ENCODE data around the gene SEMA5B. TPM values are rescaled to one million over a fixed set of nuclear protein-coding genes. Genes with fewer than 3 reads are reported as not detected.

SEMA5B gene
- total RNA-seq, 2 experiments from 2014 or later, result 0.13 to 2.3 TPM

GRCh38 chr3:122928396-122929187, 99.0 kb downstream of the SEMA5B start:
- Histone ChIP-seq H3K36me3 (ENCODE audit: insufficient read depth, low read length) (no peaks in the 10 kb centered on the region), H3K4me2 (ENCODE audit: low read length) (no peak overlapping the region), H3K9me2 (ENCODE audit: insufficient read depth, low read length) (no peaks in the 10 kb centered on the region), H3K27ac (ENCODE audit: low read depth, low read length, poor library complexity, severe bottlenecking) (no peak overlapping the region), H3K9me3 (ENCODE audit: low read length) (no peaks in the 10 kb centered on the region), H3K4me1 (ENCODE audit: insufficient read depth, low read length, poor library complexity, severe bottlenecking) (no peaks in the 10 kb centered on the region), H3K79me2 (ENCODE audit: insufficient read depth, low read depth, low read length) (no peaks in the 10 kb centered on the region), H4K20me1 (ENCODE audit: insufficient read depth, low read length) (no peaks in the 10 kb centered on the region), H2AFZ (ENCODE audit: low read length) (no peak overlapping the region), H3K4me3 (ENCODE audit: low read depth, low read length, poor library complexity, severe bottlenecking) (no peak overlapping the region)
- intact Hi-C loops (cut with micrococcal nuclease; ENCODE audit: unreplicated experiment), result no loop called here
- DNase-seq (ENCODE audit: low spot score), result no peak
- TF ChIP-seq CTCF (conservative IDR thresholded peaks at IDR 0.05; ENCODE audit: low read length) (no peak), EZH2phosphoT487 (IDR thresholded peaks at IDR 0.05; ENCODE audit: borderline replicate concordance, low read depth, low read length) (no peak)
- no TSS peak for BruUV-seq (replicated peaks)
- CTCF ChIA-PET (ENCODE audit: unreplicated experiment), result no interaction called here
- POLR2A ChIA-PET, result no interaction called here

GRCh38 chr3:122927726-122928125, 99.8 kb downstream of the SEMA5B start:
- no peaks in the 10 kb centered on the region for H3K36me3 ChIP-seq (ENCODE audit: insufficient read depth, low read length)
- no peak overlapping the region for H3K4me2 ChIP-seq (ENCODE audit: low read length)
- no TSS peak for BruUV-seq (replicated peaks)
- no peak overlapping the region for H2AFZ ChIP-seq (ENCODE audit: low read length)
- TF ChIP-seq EZH2phosphoT487 (IDR thresholded peaks at IDR 0.05; ENCODE audit: borderline replicate concordance, low read depth, low read length) (no peak), CTCF (conservative IDR thresholded peaks at IDR 0.05; ENCODE audit: low read length) (no peak)
- H3K79me2 ChIP-seq (ENCODE audit: insufficient read depth, low read depth, low read length), result no peaks in the 10 kb centered on the region
- no peaks in the 10 kb centered on the region for H4K20me1 ChIP-seq (ENCODE audit: insufficient read depth, low read length)
- POLR2A ChIA-PET, result no interaction called here
- no peak overlapping the region for H3K27ac ChIP-seq (ENCODE audit: low read depth, low read length, poor library complexity, severe bottlenecking)
- DNase-seq (ENCODE audit: low spot score), result no peak
- no peak overlapping the region for H3K4me3 ChIP-seq (ENCODE audit: low read depth, low read length, poor library complexity, severe bottlenecking)
- H3K4me1 ChIP-seq (ENCODE audit: insufficient read depth, low read length, poor library complexity, severe bottlenecking), result no peaks in the 10 kb centered on the region
- no peaks in the 10 kb centered on the region for H3K9me2 ChIP-seq (ENCODE audit: insufficient read depth, low read length)
- no peaks in the 10 kb centered on the region for H3K9me3 ChIP-seq (ENCODE audit: low read length)
- intact Hi-C loops (cut with micrococcal nuclease; ENCODE audit: unreplicated experiment), result no loop called here
- CTCF ChIA-PET (ENCODE audit: unreplicated experiment), result no interaction called here

GRCh38 chr3:122926811-122927210, 100.8 kb downstream of the SEMA5B start:
- H3K79me2 ChIP-seq (ENCODE audit: insufficient read depth, low read depth, low read length), result no peaks in the 10 kb centered on the region
- TF ChIP-seq CTCF (conservative IDR thresholded peaks at IDR 0.05; ENCODE audit: low read length), result no peak
- no peak for TF ChIP-seq EZH2phosphoT487 (IDR thresholded peaks at IDR 0.05; ENCODE audit: borderline replicate concordance, low read depth, low read length)
- intact Hi-C loops (cut with micrococcal nuclease; ENCODE audit: unreplicated experiment), result no loop called here
- H3K4me1 ChIP-seq (ENCODE audit: insufficient read depth, low read length, poor library complexity, severe bottlenecking), result no peaks in the 10 kb centered on the region
- CTCF ChIA-PET (ENCODE audit: unreplicated experiment), result no interaction called here
- no peak overlapping the region for H2AFZ ChIP-seq (ENCODE audit: low read length)
- no peak overlapping the region for H3K4me3 ChIP-seq (ENCODE audit: low read depth, low read length, poor library complexity, severe bottlenecking)
- no peaks in the 10 kb centered on the region for H4K20me1 ChIP-seq (ENCODE audit: insufficient read depth, low read length)
- DNase-seq (ENCODE audit: low spot score), result no peak
- H3K27ac ChIP-seq (ENCODE audit: low read depth, low read length, poor library complexity, severe bottlenecking), result no peak overlapping the region
- no peak overlapping the region for H3K4me2 ChIP-seq (ENCODE audit: low read length)
- H3K36me3 ChIP-seq (ENCODE audit: insufficient read depth, low read length), result no peaks in the 10 kb centered on the region
- no TSS peak for BruUV-seq (replicated peaks)
- POLR2A ChIA-PET, result no interaction called here
- H3K9me3 ChIP-seq (ENCODE audit: low read length), result no peaks in the 10 kb centered on the region
- H3K9me2 ChIP-seq (ENCODE audit: insufficient read depth, low read length), result no peaks in the 10 kb centered on the region
